Kidney tubule cell (primary cell): ENCODE results near the gene ZNF469.

Source experiments
- DNase-seq: peaks from one replicate; pipeline ENCODE4 v3.0.0-alpha.2; 2018; ENCODE audit warnings: low spot score

The ZNF469 gene

DNA sequence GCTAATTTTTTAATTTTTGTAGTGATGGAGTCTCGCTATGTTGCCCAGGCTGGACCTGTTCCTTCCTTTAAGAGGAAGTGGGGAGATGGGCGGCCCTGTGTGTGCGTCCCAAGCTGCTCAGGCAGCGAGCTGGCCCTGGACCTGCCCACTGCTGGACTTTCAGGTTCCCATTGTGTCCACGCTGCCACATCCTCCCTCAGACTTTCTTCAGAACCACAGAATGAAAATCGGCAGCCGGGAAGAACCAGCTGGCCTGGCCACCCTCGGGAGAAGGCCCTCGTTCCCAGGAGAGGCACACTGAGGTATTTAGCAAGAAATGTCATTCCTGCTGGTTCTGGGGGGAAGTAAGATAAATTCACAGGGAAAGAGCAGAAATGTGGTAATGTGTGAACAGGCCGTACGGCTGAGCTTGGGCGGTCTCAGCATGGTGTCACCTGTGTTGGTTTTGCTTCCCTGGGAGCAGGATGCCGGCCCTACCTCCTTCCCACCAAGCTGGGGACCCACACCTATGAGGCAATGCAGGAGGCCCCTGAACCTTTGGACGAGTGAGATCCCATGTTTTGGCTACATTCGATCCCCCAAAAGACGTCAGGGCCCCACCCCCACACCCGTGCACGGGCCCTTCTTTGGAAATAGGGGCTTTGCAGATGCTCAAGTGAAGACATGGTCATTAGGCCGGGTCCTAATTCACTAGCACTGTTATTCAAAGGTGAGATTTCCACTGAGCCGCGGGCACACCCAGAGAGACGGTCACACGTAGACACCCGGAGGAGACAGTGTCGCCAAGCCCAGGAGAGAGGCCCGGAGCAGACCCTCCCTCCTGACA lies 35.9 kb upstream of the ZNF469 start:
- no peak for DNase-seq

GRCh38 chr16:88347656-88348376 lies 34.9 kb upstream of the ZNF469 start:
- no peak for DNase-seq

DNA sequence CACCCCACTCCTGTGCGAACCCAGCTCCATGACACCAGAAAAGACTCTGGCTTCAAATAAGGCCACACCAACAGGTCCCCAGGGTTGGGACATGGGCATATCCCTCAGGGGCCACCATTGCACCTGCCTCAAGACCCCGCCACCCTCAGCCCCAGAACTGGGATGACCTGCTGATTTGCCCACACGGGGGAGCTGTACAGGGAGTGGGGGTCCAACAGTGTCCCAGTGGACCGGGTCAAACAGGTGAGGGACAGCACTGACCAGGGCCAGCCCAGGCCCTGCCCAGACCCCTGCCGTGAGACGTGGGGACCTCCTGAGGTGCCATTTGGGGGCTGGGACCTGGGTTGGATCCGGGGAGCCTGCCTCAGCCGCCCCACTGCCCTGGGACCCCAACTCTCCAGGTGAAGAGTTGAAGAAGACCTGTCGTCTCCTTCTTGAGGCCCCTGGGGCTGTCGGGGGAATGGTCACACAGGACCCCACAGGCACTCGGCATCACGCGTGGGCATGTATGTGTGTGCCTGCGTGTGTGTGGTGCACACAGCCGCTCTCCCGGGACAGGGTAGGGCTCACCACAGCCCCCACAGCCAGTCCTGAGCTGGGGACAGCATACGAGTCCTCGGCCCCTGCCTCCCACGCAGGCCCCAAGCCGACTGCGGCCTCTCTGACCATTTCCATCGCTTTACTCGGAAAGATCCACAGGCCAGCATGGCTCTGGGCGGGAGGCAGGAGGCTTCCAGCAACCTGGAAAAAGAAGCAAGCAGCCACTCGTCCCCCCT lies 34.2 kb upstream of the ZNF469 start:
- DNase-seq: no peak

GRCh38 chr16:88349153-88349902 lies 33.4 kb upstream of the ZNF469 start:
- DNase-seq: no peak

DNA sequence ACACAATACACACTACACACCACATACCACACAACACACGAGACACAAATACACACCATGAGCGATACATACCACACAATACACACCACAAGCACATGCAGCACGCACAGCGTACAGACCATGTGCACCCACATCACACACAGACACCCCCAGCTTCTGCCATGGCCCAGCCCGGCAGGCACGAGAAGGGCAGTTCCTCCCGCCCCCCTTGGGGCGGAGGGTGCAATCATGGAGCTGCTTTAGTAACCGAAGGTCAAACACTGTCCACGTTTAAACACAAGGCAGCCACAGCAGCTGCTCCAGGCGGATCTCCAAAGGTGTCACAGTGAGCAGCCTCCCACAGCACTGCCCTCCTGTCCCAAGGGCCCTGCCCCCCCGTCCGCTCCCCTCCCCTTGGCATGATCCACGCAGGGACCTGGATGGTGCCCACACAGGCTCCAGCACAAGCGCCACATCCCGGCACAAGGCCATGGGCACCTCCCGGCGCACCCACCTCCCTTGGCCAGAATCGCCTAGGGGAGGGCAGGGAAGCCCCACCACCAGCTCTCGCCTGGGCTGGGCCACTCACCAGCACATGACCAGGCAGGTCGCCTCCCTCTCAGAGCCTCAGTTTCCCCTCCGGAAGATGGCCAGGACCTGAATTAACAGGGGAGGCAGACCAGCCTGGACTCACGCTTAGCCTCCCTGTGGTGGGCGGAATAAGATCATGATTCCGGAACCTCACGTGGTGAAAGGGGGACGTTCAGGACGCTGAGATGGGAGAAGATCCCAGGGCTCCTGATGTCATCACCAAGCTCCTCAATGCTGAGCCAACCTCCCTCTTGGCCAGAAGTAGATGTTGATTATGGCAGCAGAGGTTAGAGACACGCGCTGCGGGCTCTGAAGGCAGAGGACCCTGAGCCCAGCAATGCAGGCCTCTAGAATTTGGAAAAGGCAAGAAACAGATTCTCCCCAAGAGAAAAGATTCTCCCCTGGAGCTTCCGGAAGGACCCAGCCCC lies 32.6 kb upstream of the ZNF469 start:
- no peak for DNase-seq

GRCh38 chr16:88350922-88351321 lies 31.8 kb upstream of the ZNF469 start:
- DNase-seq: no peak

GRCh38 chr16:88351491-88352101 lies 31.2 kb upstream of the ZNF469 start:
- DNase-seq: no peak

DNA sequence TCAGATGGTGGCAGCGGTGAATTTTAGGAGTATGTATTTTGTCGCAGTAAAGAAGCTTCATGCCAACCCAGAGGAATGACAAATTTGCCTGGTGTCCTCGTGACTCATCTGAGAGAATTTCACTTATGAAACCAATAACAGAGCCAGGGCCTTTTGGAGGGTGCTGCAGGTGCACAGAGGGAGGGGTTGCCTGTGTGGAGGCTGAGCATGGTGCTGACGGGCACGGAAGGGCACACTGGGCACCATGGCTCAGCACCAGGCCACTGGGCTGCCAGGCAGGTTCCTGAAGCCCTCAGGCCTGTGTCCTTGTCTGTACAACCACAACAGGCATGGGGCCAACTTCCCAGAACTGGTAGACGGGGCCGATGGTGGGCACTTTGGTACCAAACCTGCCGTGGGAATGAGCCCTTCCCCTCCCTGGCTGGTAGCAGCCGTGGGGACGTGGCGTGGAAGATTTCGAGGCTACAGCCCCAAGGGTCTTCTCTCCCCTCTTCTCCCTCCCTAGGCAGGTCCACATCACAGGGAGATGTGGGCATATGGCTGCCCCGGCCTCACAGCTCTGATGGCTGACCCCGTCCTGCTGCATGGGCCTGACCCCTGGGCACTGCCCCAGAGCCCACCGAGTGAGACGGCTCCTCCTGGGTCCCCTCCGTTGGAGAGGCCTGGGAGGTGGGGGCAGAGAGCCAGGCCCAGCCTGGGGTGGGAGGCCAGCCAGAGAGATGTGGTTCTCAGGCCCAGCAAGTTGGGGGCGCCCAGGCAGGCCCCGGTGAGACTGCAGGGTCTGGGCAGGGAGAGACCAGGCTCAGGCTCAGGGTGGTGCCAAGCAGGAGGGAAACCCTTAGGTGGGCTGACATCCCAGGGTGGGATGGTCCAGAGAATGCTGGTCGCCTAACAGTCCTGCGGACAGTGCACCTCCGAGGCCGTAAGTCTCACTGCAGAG lies 30.2 kb upstream of the ZNF469 start:
- peak; percentile 23 for DNase-seq

- DNase-seq: no peak
Measured at GRCh38 chr16:88353232-88353631, 29.5 kb upstream of the ZNF469 start.

GRCh38 chr16:88353691-88354090 lies 29.1 kb upstream of the ZNF469 start:
- no peak for DNase-seq

- DNase-seq: no peak
Measured at GRCh38 chr16:88354229-88355092, 28.3 kb upstream of the ZNF469 start.

GRCh38 chr16:88355093-88355388 lies 27.7 kb upstream of the ZNF469 start:
- no peak for DNase-seq

DNA sequence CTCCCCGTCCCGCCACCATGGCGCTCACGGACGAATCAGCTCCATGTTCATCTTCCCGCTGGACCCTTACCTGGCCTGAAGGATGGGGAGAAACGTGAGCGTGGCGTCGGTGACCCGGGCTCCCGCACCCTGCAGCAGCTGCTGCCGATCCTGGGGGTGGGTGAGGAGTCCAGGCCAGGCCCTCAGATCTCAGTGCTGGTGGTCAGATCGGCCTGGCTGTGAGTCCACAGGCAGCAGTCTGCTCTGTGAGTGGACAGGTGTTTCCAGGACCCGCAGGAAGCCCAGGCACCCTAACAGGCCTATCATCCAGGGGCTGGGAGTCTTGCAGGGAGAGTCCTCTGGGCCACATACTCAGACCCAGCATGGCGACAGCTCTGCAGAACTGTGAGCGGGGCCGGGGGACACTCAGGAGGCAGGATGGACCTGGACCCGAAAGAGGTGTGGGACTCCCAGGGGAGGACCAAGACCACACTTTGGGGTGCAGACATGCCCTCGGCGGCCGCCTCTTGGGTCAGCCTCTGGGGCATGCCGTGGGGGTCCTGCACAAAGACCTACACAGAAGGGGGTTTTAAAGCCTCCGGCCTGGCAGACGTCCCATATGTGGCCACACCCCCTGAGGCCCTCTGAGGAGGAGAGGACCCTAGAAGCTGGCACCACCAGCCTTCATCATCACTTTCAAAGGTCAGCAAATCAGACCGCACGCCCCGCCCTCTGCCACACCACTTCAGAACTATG lies 27.2 kb upstream of the ZNF469 start:
- no peak for DNase-seq

GRCh38 chr16:88356124-88356726 lies 26.5 kb upstream of the ZNF469 start:
- DNase-seq: no peak

GRCh38 chr16:88356727-88357199 lies 26.0 kb upstream of the ZNF469 start:
- no peak for DNase-seq

GRCh38 chr16:88357317-88358022 lies 25.3 kb upstream of the ZNF469 start:
- no peak for DNase-seq
